Measurements from ENCODE around the gene LELP1. TPM values are rescaled to one million over a fixed set of nuclear protein-coding genes. Genes with fewer than 3 reads are reported as not detected.
"Not testable (repeated sequence)": the region's sequence is repeated elsewhere in the genome, so short reads cannot be mapped to it uniquely, and the experiment has no call there.

LELP1 gene
- total RNA-seq, 1 donor from 2014 or later, result not detected

DNA sequence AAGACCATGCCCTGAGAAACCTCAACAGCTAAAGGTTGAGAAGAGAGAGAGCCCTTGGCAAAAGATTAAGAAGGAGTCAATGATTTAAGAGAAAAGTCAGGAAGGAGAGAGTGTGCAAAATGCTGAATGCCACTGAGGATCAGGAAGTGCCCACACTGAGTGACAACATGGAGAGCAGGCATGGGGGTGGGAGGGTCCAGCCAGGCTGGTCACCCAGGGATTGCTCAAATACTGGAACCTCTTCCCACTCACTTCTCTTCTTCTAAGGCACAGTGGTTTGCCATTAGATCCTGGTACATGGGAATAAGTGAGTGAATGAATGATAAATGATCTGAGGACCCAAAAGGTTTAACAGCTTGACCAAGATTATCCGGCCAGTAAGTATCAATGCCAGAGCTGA is 25.3 kb downstream of the LELP1 start:
- intact Hi-C loops (cut with micrococcal nuclease), result no loop called here

- intact Hi-C loops (cut with micrococcal nuclease), result not testable (repeated sequence)
These were observed 26.0 kb downstream of the LELP1 start for GRCh38 chr1:153229076-153229829.

- intact Hi-C loops (cut with micrococcal nuclease), result no loop called here
These were observed 28.1 kb downstream of the LELP1 start for GRCh38 chr1:153231363-153231762.

DNA sequence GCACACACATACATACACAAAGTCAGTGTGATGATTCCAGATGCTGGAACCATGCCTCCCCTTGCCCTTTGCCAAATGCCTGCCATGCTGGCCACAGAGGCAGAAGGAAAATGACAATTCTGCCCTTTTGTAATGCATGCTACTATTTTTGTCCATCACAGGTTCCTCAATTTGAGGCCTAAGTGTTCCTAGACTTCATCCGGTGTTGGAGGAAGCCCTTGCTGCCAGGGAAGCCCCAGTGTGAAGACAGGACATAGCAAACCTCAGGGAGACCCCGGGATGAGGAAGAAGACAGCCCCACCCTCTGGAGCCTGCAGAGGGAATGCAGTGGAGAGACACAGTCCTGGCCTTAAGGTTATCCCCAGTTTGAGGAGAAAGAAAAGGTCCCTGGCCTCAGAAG is 28.6 kb downstream of the LELP1 start:
- intact Hi-C loops (cut with micrococcal nuclease), result no loop called here

DNA sequence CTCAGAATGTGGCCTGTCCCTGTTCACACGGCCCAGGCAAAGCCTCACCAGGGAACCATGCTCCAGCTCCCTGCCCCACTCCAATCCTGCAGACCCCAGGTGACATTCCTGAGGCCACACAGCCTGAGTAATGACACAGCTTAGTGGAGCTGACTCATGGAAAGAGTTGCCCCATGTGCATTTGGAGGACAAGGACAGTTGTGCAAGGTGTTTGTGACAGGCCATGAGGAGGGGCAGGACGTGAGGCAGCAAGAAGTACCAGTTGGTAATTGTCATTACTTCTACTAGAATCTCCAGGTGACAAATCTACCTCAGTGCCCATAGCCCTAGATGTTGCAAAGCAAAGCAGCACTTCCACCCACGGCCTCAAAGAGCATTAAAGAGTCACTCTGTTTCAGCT is 29.3 kb downstream of the LELP1 start:
- intact Hi-C loops (cut with micrococcal nuclease), result no loop called here

GRCh38 chr1:153233448-153233847 is 30.2 kb downstream of the LELP1 start:
- intact Hi-C loops (cut with micrococcal nuclease), result no loop called here

- intact Hi-C loops (cut with micrococcal nuclease), result no loop called here
These were observed 35.3 kb downstream of the LELP1 start for GRCh38 chr1:153238527-153238926.

GRCh38 chr1:153242160-153242559 is 38.9 kb downstream of the LELP1 start:
- intact Hi-C loops (cut with micrococcal nuclease), result no loop called here

DNA sequence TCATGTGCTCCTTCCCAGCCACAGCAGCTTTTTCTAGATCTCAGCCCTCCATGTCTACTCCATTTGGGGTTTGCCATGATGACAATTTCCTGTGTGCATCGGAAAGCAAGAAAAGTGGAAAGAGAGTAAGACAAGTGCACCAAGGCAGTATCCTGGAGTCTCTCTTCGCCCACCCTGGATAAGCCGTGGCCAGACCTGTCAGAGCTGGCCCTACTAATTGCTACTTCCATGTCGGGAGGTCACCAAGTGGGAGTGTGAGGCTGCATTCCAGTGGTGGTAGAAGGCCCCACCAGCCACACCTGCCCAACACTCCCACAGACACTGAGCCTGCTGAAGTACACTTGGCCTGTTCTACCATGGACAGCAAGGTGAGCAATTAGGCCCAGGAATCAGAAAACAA is 42.2 kb downstream of the LELP1 start:
- intact Hi-C loops (cut with micrococcal nuclease), result no loop called here

GRCh38 chr1:153246018-153246417 is 42.8 kb downstream of the LELP1 start:
- intact Hi-C loops (cut with micrococcal nuclease), result no loop called here

DNA sequence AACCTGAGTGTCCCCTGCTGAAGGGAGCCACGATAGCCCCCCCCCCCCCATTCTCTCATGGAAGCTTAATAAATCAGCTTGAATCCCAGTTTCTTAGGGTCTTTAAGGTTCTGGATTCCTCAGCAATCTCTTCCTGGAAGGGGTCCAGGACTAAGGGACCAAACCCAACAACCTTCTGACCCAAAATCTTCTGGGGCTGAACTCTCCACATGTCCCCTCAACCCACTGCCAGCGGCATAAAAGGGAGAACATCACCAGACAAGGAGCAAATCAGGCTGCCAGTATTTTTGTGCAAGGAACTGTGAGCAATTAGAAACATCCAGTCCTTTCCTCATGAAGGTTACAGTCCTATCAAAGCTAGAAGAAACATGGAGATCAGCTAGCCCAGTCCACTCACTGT is 43.6 kb downstream of the LELP1 start:
- intact Hi-C loops (cut with micrococcal nuclease), result no loop called here

DNA sequence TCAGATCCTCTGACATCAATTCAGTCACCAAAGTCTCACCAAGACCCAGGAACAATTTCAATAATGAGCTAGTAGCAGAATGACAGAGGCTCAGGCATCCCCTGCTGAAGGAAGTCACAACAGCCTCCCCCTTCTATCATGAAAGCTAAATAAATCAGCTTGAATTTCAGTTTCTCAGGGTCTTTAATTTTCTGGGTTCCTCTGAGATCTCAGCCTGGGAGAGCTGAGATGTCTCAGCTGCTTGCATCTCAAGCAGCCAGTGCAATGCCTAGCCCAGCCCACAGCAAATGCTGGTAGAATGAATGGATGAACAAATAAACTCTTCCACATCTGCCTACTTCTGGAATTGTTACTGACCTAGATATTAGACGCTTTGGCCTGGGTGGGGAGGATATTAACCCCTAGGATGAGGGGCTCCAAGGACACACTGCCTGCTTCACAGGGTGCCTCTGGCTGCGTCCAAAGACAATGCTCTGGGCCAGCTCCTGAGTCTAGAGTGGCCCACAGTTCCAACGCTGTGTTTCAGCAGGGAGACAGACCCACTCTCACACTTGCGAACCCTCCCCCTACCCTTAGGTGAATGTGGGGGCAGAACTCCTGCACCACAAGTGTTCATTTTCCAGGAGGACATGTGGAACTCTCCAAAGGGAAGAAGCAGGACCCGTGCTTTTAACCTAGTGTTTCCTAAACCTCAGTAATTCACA is 45.1 kb downstream of the LELP1 start:
- intact Hi-C loops (cut with micrococcal nuclease), result no loop called here

- intact Hi-C loops (cut with micrococcal nuclease), result no loop called here
These were observed 46.9 kb downstream of the LELP1 start for GRCh38 chr1:153250166-153250565.

DNA sequence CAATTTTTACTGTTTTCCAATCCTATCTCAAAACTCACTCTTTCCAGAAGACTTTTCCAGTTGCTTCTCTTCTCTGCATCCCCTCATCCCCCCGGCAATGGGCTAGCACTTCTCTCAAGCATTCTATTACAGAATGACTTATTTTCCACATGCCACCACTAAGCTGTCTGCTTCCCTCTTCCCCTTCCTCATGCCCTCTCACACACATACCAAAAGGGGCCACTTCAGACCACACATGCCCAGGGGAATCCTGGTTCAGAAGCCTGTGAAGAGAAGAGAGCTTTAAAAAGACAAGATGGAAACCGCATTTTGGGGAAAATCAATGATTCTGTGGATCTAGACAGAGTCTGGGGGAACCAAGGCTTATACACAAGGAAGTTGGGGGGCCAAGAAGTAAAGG is 47.9 kb downstream of the LELP1 start:
- intact Hi-C loops (cut with micrococcal nuclease), result no loop called here

- intact Hi-C loops (cut with micrococcal nuclease), result no loop called here
These were observed 48.3 kb downstream of the LELP1 start for GRCh38 chr1:153251562-153251961.

DNA sequence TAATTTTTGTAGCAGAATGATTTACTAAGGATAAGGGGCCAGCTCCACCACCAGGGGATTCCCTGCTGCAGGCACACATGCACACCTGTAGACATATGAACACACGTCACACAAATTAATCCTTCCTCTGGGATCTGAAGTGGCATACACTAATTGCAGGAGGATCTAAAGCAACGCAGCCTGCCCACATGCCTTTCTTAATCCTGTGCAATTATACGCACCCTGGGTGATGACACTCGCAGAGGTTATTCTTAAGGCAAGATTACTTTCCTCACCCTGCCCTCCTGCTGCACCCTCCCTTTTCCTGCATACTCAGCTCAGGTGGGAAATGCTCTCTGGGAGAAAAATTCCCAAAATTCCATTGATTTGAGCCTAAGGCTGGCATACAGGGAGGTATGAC is 48.8 kb downstream of the LELP1 start:
- intact Hi-C loops (cut with micrococcal nuclease), result no loop called here

DNA sequence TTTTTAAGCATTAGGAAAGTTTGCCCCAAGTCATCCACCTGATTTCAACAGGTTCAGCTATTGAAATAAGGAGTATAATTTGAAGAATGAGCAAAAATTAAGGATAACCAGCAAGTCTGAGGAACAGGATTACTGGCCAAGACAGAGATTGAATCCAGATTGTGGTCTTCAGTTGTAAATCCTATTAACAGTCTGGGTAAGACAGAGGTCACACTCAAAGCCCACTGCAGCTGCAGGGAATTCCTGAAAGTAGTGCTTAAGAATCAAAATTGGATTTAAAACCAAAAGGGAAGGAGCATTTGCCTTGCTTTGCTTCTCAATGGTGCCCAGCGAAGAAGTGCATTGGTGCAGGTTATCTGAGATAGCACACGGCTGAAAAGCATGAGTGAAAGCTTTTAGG is 49.8 kb downstream of the LELP1 start:
- intact Hi-C loops (cut with micrococcal nuclease), result no loop called here

DNA sequence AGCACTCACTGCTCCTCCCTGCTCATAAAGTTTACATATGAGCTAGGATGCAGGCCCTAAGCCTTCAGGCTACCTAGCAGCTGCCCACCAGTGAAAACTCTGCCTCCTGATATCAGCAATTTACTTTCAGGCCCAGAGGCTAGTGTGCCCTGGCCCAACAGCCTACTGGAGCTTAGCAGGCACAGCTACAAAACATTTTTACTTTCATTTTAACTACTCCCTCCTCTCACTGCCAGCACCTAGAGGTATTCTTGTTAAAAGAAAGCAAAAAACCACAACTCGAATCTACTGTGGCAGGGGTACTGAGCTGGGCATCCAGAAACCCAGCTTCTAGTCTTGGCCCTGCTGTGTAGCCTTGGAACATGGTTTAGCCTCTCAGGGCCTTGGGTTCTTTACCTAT is 50.5 kb downstream of the LELP1 start:
- intact Hi-C loops (cut with micrococcal nuclease), result no loop called here

Other genes starting within 250 kb of the LELP1 start
- not detected in 2 replicates for gene SPRR4, start 232.8 kb upstream of the LELP1 start, total RNA-seq
- gene SPRR1A, start 219.3 kb upstream of the LELP1 start, total RNA-seq, result not detected in 2 replicates
- gene SPRR3, start 201.7 kb upstream of the LELP1 start, total RNA-seq, result not detected in 2 replicates
- gene SPRR1B, start 172.2 kb upstream of the LELP1 start, total RNA-seq, result not detected in 2 replicates
- gene SPRR2D, start 162.3 kb upstream of the LELP1 start, total RNA-seq, result not detected in 2 replicates
- gene SPRR2A, start 145.9 kb upstream of the LELP1 start, total RNA-seq, result not detected in 2 replicates
- not detected in 2 replicates for gene SPRR2B, start 131.8 kb upstream of the LELP1 start, total RNA-seq
- not detected in 2 replicates for gene SPRR2E, start 108.9 kb upstream of the LELP1 start, total RNA-seq
- not detected in 2 replicates for gene SPRR2F, start 89.9 kb upstream of the LELP1 start, total RNA-seq
- not detected in 2 replicates for gene SPRR2G, start 52.5 kb upstream of the LELP1 start, total RNA-seq
- not detected in 2 replicates for gene PRR9, start 14.2 kb downstream of the LELP1 start, total RNA-seq
- not detected in 2 replicates for gene LORICRIN, start 56.3 kb downstream of the LELP1 start, total RNA-seq
- gene PGLYRP3, start 109.5 kb downstream of the LELP1 start, total RNA-seq, result not detected in 2 replicates
- not detected in 2 replicates for gene PGLYRP4, start 145.4 kb downstream of the LELP1 start, total RNA-seq
- gene S100A9, start 154.4 kb downstream of the LELP1 start, total RNA-seq, result 2.4 and 3.9 TPM in 2 replicates
- gene S100A12, start 172.2 kb downstream of the LELP1 start, total RNA-seq, result not detected in 2 replicates
- not detected in 2 replicates for gene S100A8, start 187.6 kb downstream of the LELP1 start, total RNA-seq
- not detected in 2 replicates for gene S100A7A, start 213.1 kb downstream of the LELP1 start, total RNA-seq

Measured in T-helper 1 cell treated with Interleukin-12 subunit alpha and Interleukin-12 subunit beta and Interleukin-4 antibody, amounts not matched to agents 30 ng/mL and 1 ng/mL, for 36 hours (primary cell).